GM18505 (cell line): ENCODE results near the gene SCLY.
"Not testable (repeated sequence)": the region's sequence is repeated elsewhere in the genome, so short reads cannot be mapped to it uniquely, and the experiment has no call there.

Source experiments
- ATAC-seq: cut with Tn5 transposase; IDR thresholded peaks from one replicate; pipeline ENCODE4 v1.9.1; 2021; ENCODE audit not compliant: unreplicated experiment
- POLR2A ChIP-seq: IDR thresholded peaks from 4 replicates; pipeline ENCODE4 v1.6.1; 2011; ENCODE audit warnings: borderline replicate concordance; ENCODE audit not compliant: insufficient read depth, insufficient read length; ENCODE audit errors: extremely low read depth

The SCLY gene

DNA sequence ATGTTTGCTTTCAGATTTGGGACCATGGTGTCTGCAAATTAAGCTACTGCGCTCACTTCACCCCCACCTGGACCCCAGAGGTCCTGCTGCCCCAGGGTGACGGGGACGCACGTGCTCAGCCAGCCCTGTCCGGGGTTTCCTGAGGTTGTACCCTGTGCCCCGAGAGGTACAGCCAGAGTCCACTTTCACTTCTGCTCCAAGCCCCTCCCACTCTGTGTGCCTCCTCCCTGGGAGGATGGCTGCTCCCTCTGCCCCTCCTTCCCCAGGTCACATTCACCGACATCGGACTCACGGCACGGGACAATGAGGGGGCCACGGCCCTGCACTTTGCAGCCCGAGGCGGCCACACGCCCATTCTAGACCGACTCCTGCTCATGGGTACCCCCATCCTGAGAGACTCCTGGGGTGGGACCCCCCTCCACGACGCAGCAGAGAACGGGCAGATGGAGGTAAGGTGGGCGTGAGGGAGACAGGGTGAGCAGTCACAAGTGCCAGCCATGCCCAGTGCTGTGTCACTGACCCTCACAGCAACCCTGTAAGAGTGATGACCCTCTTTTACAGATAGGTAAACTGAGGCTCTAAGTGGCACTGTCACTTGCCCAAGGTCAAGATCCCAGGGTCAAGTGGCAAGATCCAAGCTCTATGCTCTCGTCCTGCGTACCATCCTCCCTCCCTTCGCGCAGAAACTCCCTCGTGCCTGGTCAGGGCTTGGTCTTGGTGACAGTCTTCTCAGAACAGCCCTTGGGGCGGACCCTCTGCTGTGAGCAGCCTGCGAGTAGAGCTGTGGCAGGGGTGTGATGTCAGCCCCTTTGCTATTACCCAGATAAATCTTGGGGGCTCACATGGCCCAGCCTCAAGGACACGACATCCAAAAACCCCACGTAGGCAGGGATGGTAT, 47.0 kb downstream of the SCLY start:
- peak; percentile 51 for TF ChIP-seq POLR2A
- no peak for ATAC-seq

DNA sequence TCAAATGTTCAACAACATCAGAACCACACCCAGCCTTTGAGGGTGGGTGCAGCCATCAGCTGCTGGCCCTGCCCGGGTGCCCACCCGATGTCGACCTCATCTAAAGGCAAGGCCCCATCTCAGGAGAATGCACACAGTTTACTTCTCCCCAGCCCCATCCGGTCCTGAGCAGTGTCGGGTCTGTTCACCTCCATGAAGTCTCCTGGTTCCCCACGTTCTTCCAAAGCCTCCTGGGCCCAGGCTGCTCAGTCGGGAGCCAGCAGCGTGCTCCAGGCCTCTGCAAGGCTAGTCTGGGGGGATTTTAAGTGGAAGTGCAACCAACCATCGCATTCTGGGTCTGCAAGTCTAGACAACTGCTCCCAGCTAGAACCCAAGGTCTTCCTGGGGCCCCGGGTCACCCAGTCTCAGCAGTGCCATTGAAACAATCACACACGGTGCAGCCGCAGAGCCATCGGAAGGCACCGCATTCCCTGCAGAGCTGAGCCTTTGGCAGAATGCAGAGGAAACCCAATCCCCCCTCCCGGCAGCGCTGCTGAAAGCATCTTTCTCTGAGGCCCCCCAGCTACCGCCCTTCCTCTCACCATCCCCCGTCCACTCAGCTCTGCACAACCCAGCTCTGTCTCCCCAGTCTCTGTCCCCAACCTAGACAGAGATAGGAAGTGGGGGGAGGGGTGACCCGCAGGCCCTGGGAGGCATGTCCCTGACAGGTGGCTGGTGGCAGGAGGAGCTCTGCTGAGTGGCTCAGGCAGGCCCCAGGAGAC, 47.8 kb downstream of the SCLY start:
- TF ChIP-seq POLR2A = no peak
- ATAC-seq = peak; percentile 71

DNA sequence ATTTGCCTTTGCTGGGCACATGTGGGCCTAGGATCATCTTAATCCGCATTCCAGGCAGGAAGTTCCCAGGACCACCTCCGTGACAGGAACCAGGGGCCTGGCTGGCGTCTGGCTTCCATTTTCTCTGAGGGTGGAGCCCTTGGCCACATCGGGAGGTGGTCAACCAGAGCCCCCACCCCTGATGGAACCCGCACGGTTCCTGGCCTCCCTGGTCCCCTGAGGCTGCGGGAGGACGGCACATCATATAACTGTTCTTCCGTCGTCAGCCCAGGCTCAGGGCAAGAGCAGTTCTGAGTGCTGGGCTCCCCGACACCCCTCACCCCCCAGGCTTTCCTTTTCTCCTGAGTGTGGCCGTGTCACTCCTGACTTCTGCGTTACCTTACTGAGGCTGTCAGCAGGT, 52.8 kb downstream of the SCLY start:
- no peak for TF ChIP-seq POLR2A
- ATAC-seq = no peak

GRCh38 chr2:238114331-238114841, 53.6 kb downstream of the SCLY start:
- ATAC-seq = no peak
- TF ChIP-seq POLR2A = no peak

DNA sequence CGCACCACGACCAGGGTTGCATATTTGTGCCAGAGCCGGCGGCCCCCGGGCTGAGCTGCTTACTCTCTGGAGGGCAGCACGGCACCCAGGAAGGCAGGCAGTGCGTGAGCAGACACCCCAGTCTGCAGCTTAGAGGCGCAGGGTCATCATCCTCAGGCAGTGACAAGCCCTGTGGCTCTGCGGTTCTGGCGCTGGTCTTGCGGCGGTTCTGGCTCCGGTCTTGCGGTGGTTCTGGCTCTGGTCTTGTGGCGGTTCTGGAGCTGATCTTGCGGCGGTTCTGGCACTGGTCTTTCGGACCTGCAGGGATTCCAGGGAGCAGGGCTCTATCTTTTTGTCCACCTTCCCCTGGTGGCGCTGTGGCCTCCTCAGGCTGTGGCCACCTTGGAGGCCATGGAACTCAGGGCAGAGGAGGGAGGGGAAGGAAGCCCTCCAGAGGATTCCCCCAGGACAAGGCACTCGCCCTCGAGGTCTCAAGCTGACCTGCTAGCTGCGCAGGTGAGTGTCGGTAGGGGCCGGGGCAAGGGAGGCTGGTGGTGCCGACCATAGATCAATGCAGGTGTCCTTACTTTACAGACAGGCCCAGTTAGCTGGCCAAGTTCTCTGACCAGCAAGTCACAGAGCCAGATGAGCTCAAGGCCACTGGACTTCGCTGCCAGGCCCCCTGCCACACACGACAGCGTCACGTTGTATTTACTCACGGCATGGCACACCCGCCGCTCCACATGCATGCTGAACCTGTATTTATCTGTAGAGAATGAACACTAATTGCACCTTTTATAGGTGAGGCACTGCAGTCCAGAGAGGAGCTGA, 54.3 kb downstream of the SCLY start:
- no peak for TF ChIP-seq POLR2A
- no peak for ATAC-seq

GRCh38 chr2:238115709-238116108, 54.9 kb downstream of the SCLY start:
- ATAC-seq = not testable (repeated sequence)

GRCh38 chr2:238116298-238117198, 55.7 kb downstream of the SCLY start:
- no peak for ATAC-seq
- TF ChIP-seq POLR2A = no peak

- TF ChIP-seq POLR2A = no peak
Measured at GRCh38 chr2:238117199-238118154, 56.7 kb downstream of the SCLY start.

GRCh38 chr2:238119756-238120462, 59.1 kb downstream of the SCLY start:
- no peak for TF ChIP-seq POLR2A
- ATAC-seq = no peak

More at GRCh38 chr2:238117199-238118154, 56.7 kb downstream of the SCLY start:
- ATAC-seq = no peak

DNA sequence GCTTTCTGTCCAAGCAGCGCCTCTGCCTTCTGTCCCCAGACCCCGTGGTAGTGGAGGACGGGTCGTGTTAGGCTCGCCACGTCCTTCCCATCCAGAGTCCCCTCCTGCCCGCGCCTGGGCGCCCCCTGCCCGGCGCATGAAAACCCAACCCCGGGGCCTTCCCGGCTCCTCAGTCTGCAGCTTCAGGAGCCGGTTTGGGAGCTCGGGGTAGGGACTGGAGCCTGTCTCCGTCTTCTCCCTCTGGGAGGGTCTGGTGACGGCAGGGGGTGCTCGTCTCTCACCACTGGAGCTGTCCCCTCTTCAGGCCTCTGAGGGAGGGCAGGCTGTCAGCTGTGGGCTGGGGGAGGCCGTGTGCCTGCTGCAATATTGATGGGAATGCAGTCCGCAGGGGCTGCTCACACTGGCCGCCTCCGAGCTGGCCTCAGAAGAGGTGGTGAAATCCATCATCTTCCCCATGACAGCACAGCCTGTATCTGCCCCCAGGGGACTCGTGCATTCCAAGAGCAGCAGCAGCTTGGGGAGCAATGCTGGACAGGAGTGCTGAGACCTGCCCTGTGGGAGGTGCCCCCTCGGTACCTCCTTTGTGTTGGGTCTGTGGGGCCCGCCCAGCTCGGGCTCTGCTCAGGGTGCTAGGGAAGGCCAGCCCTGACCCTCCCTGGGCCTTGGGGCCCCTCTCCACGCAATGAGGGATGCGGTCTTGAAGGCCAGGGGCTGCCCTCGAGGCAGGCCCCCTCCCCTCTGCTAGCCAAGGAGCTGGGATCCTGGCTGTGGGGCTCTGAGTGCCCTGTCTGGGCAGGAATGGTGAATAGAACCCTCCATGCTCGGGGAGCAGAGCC, 59.9 kb downstream of the SCLY start:
- no peak for ATAC-seq
- no peak for TF ChIP-seq POLR2A
